HEK293 (cell line): ENCODE data around the gene CECR2.

Source experiments
- ATF2 ChIP-seq: fragments of 450-650 bp; formaldehyde crosslinking; IDR thresholded peaks from 2 replicates; pipeline ENCODE4 v1.5.1; 2016; ENCODE audit warnings: missing biosample characterization, missing genetic modification characterization, low read depth
- HOXC10 ChIP-seq: sonication (generic); formaldehyde crosslinking; IDR thresholded peaks from 2 replicates; pipeline ENCODE4 v1.8.1; 2023; ENCODE audit warnings: mild to moderate bottlenecking, missing genetic modification reagents
- IKZF3 ChIP-seq: fragments of 450-650 bp; IDR thresholded peaks from 2 replicates; pipeline ENCODE4 v1.5.0; 2018; ENCODE audit warnings: missing biosample characterization, mild to moderate bottlenecking, missing genetic modification characterization, moderate library complexity
- KLF7 ChIP-seq: fragments of 450-650 bp; formaldehyde crosslinking; IDR thresholded peaks from 2 replicates; pipeline ENCODE4 v1.5.1; 2016; ENCODE audit warnings: missing biosample characterization, missing genetic modification characterization, borderline replicate concordance
- MYNN ChIP-seq: fragments of 450-650 bp; formaldehyde crosslinking; IDR thresholded peaks from 2 replicates; pipeline ENCODE4 v1.5.1; 2016; ENCODE audit warnings: missing biosample characterization, missing genetic modification characterization, borderline replicate concordance
- REPIN1 ChIP-seq: fragments of 450-650 bp; formaldehyde crosslinking; IDR thresholded peaks from 2 replicates; pipeline ENCODE4 v1.5.1; 2017; ENCODE audit warnings: missing biosample characterization, missing genetic modification characterization, low read depth
- SP2 ChIP-seq: fragments of 450-650 bp; formaldehyde crosslinking; IDR thresholded peaks from 2 replicates; pipeline ENCODE4 v1.5.1; 2016; ENCODE audit warnings: missing biosample characterization, missing genetic modification characterization
- YY1 ChIP-seq: fragments of 450-650 bp; formaldehyde crosslinking; IDR thresholded peaks from 2 replicates; pipeline ENCODE4 v1.5.1; 2018; ENCODE audit warnings: missing biosample characterization, missing genetic modification characterization
- ZBTB10 ChIP-seq: fragments of 450-650 bp; formaldehyde crosslinking; IDR thresholded peaks from 2 replicates; pipeline ENCODE4 v1.5.1; 2016; ENCODE audit warnings: missing biosample characterization, missing genetic modification characterization
- ZBTB11 ChIP-seq: fragments of 450-650 bp; formaldehyde crosslinking; conservative IDR thresholded peaks from 2 replicates; pipeline ENCODE4 v1.5.1; 2016; ENCODE audit warnings: low read depth, missing biosample characterization, missing genetic modification characterization
- ZNF133 ChIP-seq: fragments of 450-650 bp; formaldehyde crosslinking; IDR thresholded peaks from 2 replicates; pipeline ENCODE4 v1.5.1; 2016; ENCODE audit warnings: missing biosample characterization, missing genetic modification characterization
- ZNF140 ChIP-seq: fragments of 450-650 bp; formaldehyde crosslinking; IDR thresholded peaks from 2 replicates; pipeline ENCODE4 v1.5.1; 2016; ENCODE audit warnings: missing biosample characterization, missing genetic modification characterization
- ZNF211 ChIP-seq: fragments of 450-650 bp; formaldehyde crosslinking; IDR thresholded peaks from 2 replicates; pipeline ENCODE4 v1.5.1; 2016; ENCODE audit warnings: low read depth, missing biosample characterization, missing genetic modification characterization
- ZNF266 ChIP-seq: fragments of 450-650 bp; formaldehyde crosslinking; IDR thresholded peaks from 2 replicates; pipeline ENCODE4 v1.5.1; 2016; ENCODE audit warnings: missing biosample characterization, missing genetic modification characterization, low read depth
- ZNF280C ChIP-seq: fragments of 450-650 bp; formaldehyde crosslinking; IDR thresholded peaks from 2 replicates; pipeline ENCODE4 v1.5.1; 2016; ENCODE audit warnings: missing biosample characterization, missing genetic modification characterization
- ZNF302 ChIP-seq: fragments of 450-650 bp; formaldehyde crosslinking; IDR thresholded peaks from 2 replicates; pipeline ENCODE4 v1.5.1; 2016; ENCODE audit warnings: missing biosample characterization, missing genetic modification characterization, low read depth
- ZNF404 ChIP-seq: fragments of 450-650 bp; formaldehyde crosslinking; IDR thresholded peaks from 2 replicates; pipeline ENCODE4 v1.5.1; 2017; ENCODE audit warnings: missing biosample characterization, missing genetic modification characterization
- ZNF513 ChIP-seq: fragments of 450-650 bp; IDR thresholded peaks from 2 replicates; pipeline ENCODE4 v1.5.1; 2018; ENCODE audit warnings: missing biosample characterization, missing genetic modification characterization
- ZNF555 ChIP-seq: fragments of 450-650 bp; formaldehyde crosslinking; conservative IDR thresholded peaks from 2 replicates; pipeline ENCODE4 v1.5.1; 2017; ENCODE audit warnings: missing biosample characterization, mild to moderate bottlenecking, missing genetic modification characterization, inconsistent platforms
- ZNF639 ChIP-seq: fragments of 450-650 bp; formaldehyde crosslinking; IDR thresholded peaks from 2 replicates; pipeline ENCODE4 v1.5.1; 2016; ENCODE audit warnings: missing biosample characterization, missing genetic modification characterization
- ZNF704 ChIP-seq: fragments of 450-650 bp; formaldehyde crosslinking; IDR thresholded peaks from 2 replicates; pipeline ENCODE4 v1.5.1; 2016; ENCODE audit warnings: missing biosample characterization, missing genetic modification characterization
- ZNF768 ChIP-seq: fragments of 450-650 bp; formaldehyde crosslinking; IDR thresholded peaks from 2 replicates; pipeline ENCODE4 v1.5.1; 2018; ENCODE audit warnings: missing biosample characterization, mild to moderate bottlenecking, missing genetic modification characterization
- ZSCAN30 ChIP-seq: fragments of 450-650 bp; IDR thresholded peaks from 2 replicates; pipeline ENCODE4 v1.5.1; 2018; ENCODE audit warnings: missing biosample characterization, mild to moderate bottlenecking, missing genetic modification characterization, moderate library complexity
- ZSCAN5A ChIP-seq: fragments of 450-650 bp; formaldehyde crosslinking; IDR thresholded peaks from 2 replicates; pipeline ENCODE4 v1.5.1; 2016; ENCODE audit warnings: missing biosample characterization, missing genetic modification characterization

Gene CECR2

GRCh38 chr22:17476838-17477237, 107.6 kb downstream of the CECR2 start (continued):
- no peak for TF ChIP-seq ZNF280C (tag by site-specific recombination)
- no peak for TF ChIP-seq ZNF768 (tag by site-specific recombination)
- no peak for TF ChIP-seq ZSCAN5A
- no peak for TF ChIP-seq SP2 (tag by site-specific recombination)
- TF ChIP-seq ATF2 (tag by site-specific recombination), result peak; percentile 87
- TF ChIP-seq ZNF555 (tag by site-specific recombination), result no peak
- TF ChIP-seq REPIN1, result no peak
- no peak for TF ChIP-seq ZNF302 (tag by site-specific recombination)
- no peak for TF ChIP-seq ZNF140 (tag by site-specific recombination)
- no peak for TF ChIP-seq ZNF639
- no peak for TF ChIP-seq HOXC10 (CRISPR knock-in tag)
- no peak for TF ChIP-seq ZBTB11 (tag by site-specific recombination)
- TF ChIP-seq MYNN, result no peak
- TF ChIP-seq ZNF513, result 0 out of 2 replicates have a peak, but pooled peaks have one; percentile 15
- TF ChIP-seq ZNF704 (tag by site-specific recombination), result no peak
- peak; percentile 70 for TF ChIP-seq IKZF3
- TF ChIP-seq ZSCAN30 (tag by site-specific recombination), result no peak
- TF ChIP-seq KLF7 (tag by site-specific recombination), result no peak
- no peak for TF ChIP-seq ZNF133 (tag by site-specific recombination)
- 0 out of 2 replicates have a peak, but pooled peaks have one; percentile 8 for TF ChIP-seq ZNF404 (tag by site-specific recombination)
- TF ChIP-seq ZBTB10 (tag by site-specific recombination), result peak; percentile 36; the same call in 1 of the 2 replicates
- no peak for TF ChIP-seq YY1
- no peak for TF ChIP-seq ZNF211
- no peak for TF ChIP-seq ZNF266 (tag by site-specific recombination)
